Erythroblast (primary cell): ENCODE results near the gene UBE2G1.

Experiments
- GATA1 ChIP-seq: IDR thresholded peaks from 2 replicates; pipeline ENCODE4 v1.6.1; 2011; ENCODE audit warnings: low read depth, mild to moderate bottlenecking, control low read depth, low read length, moderate library complexity
- POLR2A ChIP-seq: IDR thresholded peaks from 2 replicates; pipeline ENCODE4 v1.6.1; 2011; ENCODE audit warnings: mild to moderate bottlenecking, low read length

GRCh38 chr17:4305224-4305623, 61.3 kb downstream of the UBE2G1 start:
- TF ChIP-seq POLR2A = no peak
- no peak for TF ChIP-seq GATA1
